Muscle of leg (tissue), 11 donors: Measurements from ENCODE around the gene NEK1. TPM values are rescaled to one million over a fixed set of nuclear protein-coding genes. Genes with fewer than 3 reads are reported as not detected.
"Not testable (repeated sequence)": the region's sequence is repeated elsewhere in the genome, so short reads cannot be mapped to it uniquely, and the experiment has no call there.

Source experiments
- DNase-seq: peaks from one replicate; pipeline ENCODE4 v3.0.0; 2013
- H3K27ac ChIP-seq: one replicate; pipeline ENCODE4 v1.5.1; 2013; ENCODE audit warnings: mild to moderate bottlenecking, low read length, control low read depth
- H3K27me3 ChIP-seq: one replicate; pipeline ENCODE4 v1.6.1; 2013; ENCODE audit warnings: low read length; ENCODE audit not compliant: control insufficient read depth, insufficient read depth
- H3K36me3 ChIP-seq: one replicate; pipeline ENCODE4 v1.6.1; 2013; ENCODE audit warnings: low read length; ENCODE audit not compliant: control insufficient read depth, insufficient read depth
- H3K4me1 ChIP-seq: one replicate; pipeline ENCODE4 v1.6.1; 2013; ENCODE audit warnings: low read length; ENCODE audit not compliant: control insufficient read depth, insufficient read depth
- H3K4me3 ChIP-seq: one replicate; pipeline ENCODE4 v1.5.1; 2013; ENCODE audit warnings: low read length, control low read depth
- H3K9me3 ChIP-seq: replicated peaks from 2 replicates; pipeline ENCODE4 v1.6.1; 2013; ENCODE audit warnings: low read depth, low read length; ENCODE audit not compliant: control insufficient read depth
- WGBS: methylation state at CpG from one replicate; pipeline ENCODE4 v1.1.5; 2013; ENCODE audit warnings: missing lambda C conversion rate; ENCODE audit not compliant: insufficient coverage; 5-methylcytosine and 5-hydroxymethylcytosine counted together
- polyA plus RNA-seq, 8 donors: library from polyadenylated mRNA; unstranded; fragments of 120-200 nt; gene quantifications; one replicate each; pipeline versions ENCODE4 v1.2.1 to v1.2.3, GENCODE V29; 2013; ENCODE audit warnings: inconsistent platforms in 1 of 8, low replicate concordance in 1 of 8; ENCODE audit not compliant: insufficient read length in 8 of 8, insufficient read depth in 1 of 8
- total RNA-seq: library from RNA; stranded (reverse); fragments of 120-200 nt; gene quantifications from one replicate; pipeline ENCODE4 v1.2.4, GENCODE V29; 2013

NEK1 gene
- total and polyA plus RNA-seq, 9 donors: 9.6 to 14.7 (median 11.8) TPM

GRCh38 chr4:169628579-169628978, 16.2 kb upstream of the NEK1 start:
- Histone ChIP-seq H3K9me3 (no peaks in the 10 kb centered on the region), H3K27me3 (no peaks in the 10 kb centered on the region), H3K4me1 (no peaks in the 10 kb centered on the region), H3K4me3 (no peak overlapping the region), H3K36me3 (no peaks in the 10 kb centered on the region), H3K27ac (no peak overlapping the region)
- no CpG with 5 or more reads among the region's 2 CpGs for WGBS
- DNase-seq: no peak

- Histone ChIP-seq H3K4me1 (no peaks in the 10 kb centered on the region), H3K9me3 (no peaks in the 10 kb centered on the region), H3K27ac (no peak overlapping the region), H3K36me3 (no peaks in the 10 kb centered on the region), H3K4me3 (no peak overlapping the region), H3K27me3 (no peaks in the 10 kb centered on the region)
- DNase-seq: no peak
- no CpG with 5 or more reads among the region's 1 CpG for whole genome bisulfite sequencing
Observed at GRCh38 chr4:169627307-169627706, 14.9 kb upstream of the NEK1 start.

GRCh38 chr4:169626331-169627282, 14.2 kb upstream of the NEK1 start:
- Histone ChIP-seq H3K4me3 (no peak overlapping the region), H3K9me3 (no peaks in the 10 kb centered on the region), H3K27me3 (no peaks in the 10 kb centered on the region), H3K4me1 (peaks cover 2% of the 10 kb centered on the region), H3K36me3 (no peaks in the 10 kb centered on the region), H3K27ac (no peak overlapping the region)
- WGBS: no CpG with 5 or more reads among the region's 6 CpGs
- no peak for DNase-seq

- WGBS: 95% methylated on average over 3 of the region's 5 CpGs
- H3K4me1 ChIP-seq: peaks cover 2% of the 10 kb centered on the region
Observed at GRCh38 chr4:169625886-169626285, 13.5 kb upstream of the NEK1 start.

GRCh38 chr4:169624012-169624411, 11.6 kb upstream of the NEK1 start:
- not testable (repeated sequence) for H3K36me3 ChIP-seq, H3K4me1 ChIP-seq, H3K27ac ChIP-seq, H3K27me3 ChIP-seq, DNase-seq, H3K9me3 ChIP-seq, H3K4me3 ChIP-seq
- 92% methylated on average over 6 of the region's 6 CpGs for WGBS

More at GRCh38 chr4:169625886-169626285, 13.5 kb upstream of the NEK1 start:
- no peak for DNase-seq
- no peak overlapping the region for H3K27ac ChIP-seq
- H3K9me3 ChIP-seq: no peaks in the 10 kb centered on the region
- no peaks in the 10 kb centered on the region for H3K27me3 ChIP-seq
- no peak overlapping the region for H3K4me3 ChIP-seq
- H3K36me3 ChIP-seq: no peaks in the 10 kb centered on the region

GRCh38 chr4:169622566-169622965, 10.2 kb upstream of the NEK1 start:
- DNase-seq: no peak
- no CpG with 5 or more reads among the region's 4 CpGs for WGBS

GRCh38 chr4:169621731-169622492, 9.5 kb upstream of the NEK1 start:
- Histone ChIP-seq H3K4me3 (peak overlapping the region; percentile 9), H3K27ac (no peak overlapping the region), H3K36me3 (no peaks in the 10 kb centered on the region), H3K27me3 (no peaks in the 10 kb centered on the region), H3K9me3 (no peaks in the 10 kb centered on the region), H3K4me1 (peaks cover 3% of the 10 kb centered on the region)
- no CpG with 5 or more reads among the region's 6 CpGs for WGBS
- DNase-seq: no peak

More at GRCh38 chr4:169622566-169622965, 10.2 kb upstream of the NEK1 start:
- Histone ChIP-seq H3K4me3 (no peak overlapping the region), H3K27me3 (no peaks in the 10 kb centered on the region), H3K9me3 (no peaks in the 10 kb centered on the region), H3K36me3 (no peaks in the 10 kb centered on the region), H3K27ac (no peak overlapping the region), H3K4me1 (peaks cover 3% of the 10 kb centered on the region)

- DNase-seq: peak; percentile 59
- H3K27ac ChIP-seq: peak overlapping the region; percentile 98
- 0% methylated on average over 11 of the region's 14 CpGs for WGBS
- H3K4me3 ChIP-seq: peak overlapping the region; percentile 86
- no peaks in the 10 kb centered on the region for H3K36me3 ChIP-seq
- no peaks in the 10 kb centered on the region for H3K9me3 ChIP-seq
- H3K4me1 ChIP-seq: peaks cover 3% of the 10 kb centered on the region
- no peaks in the 10 kb centered on the region for H3K27me3 ChIP-seq
Observed at GRCh38 chr4:169620880-169621248, 8.5 kb upstream of the NEK1 start.

GRCh38 chr4:169619958-169620879, 7.8 kb upstream of the NEK1 start, which contains the start of gene CLCN3:
TSS of gene CLCN3 (plus strand) at chr4:169620578. CDS start at chr4:169635929, 15,351 bp downstream.
- H3K4me3 ChIP-seq: peak within 1 kb of the TSS; percentile 86
- H3K27me3 ChIP-seq: no peaks in the 10 kb centered on the region
- peak; percentile 99 for DNase-seq
- H3K9me3 ChIP-seq: no peaks in the 10 kb centered on the region
- under 1% methylated on average over 43 of the region's 67 CpGs for WGBS
- peak within 1 kb of the TSS; percentile 98 for H3K27ac ChIP-seq
- H3K4me1 ChIP-seq: peaks cover 3% of the 10 kb centered on the region
- H3K36me3 ChIP-seq: no peaks in the 10 kb centered on the region
